ENCODE measurements around the gene ZNF732.
A peak's percentile ranks its signal among the peaks of the same experiment; 100 is the strongest.
"Not testable (repeated sequence)": the region's sequence is repeated elsewhere in the genome, so short reads cannot be mapped to it uniquely, and the experiment has no call there.

The ZNF732 gene

DNA sequence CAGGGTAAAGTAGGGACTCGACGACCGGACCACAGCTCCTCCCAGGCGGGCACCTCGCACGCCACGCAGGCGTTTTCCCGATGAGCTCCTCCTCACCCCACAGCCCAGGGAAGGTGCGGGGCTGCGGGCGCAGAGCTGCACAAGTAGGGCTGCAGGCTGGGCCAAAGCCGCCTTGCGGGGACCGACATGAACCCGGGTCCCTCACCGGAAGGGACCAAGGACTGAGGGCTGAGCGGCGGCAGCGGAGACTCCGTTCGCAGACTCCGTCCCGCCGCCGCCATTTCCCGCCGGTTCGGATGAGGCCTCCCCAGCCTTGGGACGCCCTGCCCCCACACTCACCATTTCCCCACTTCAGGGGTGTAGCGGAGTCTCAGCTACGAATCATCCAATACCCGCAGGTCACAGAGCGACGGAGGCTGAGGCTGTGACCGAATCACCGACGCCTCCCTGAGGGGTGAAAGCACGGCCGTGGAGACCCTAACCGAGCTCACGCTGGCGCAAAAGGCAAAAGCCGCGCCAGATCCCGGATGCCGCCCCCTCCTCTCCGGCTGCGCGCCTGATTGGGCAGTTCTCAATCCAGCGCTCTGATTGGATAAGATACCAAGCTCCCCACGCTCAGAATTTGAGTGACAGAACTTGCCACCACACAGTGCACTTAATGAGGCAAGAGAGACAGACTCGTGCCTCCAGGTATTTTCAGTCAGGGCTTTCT, at the start of gene ZNF732:
Gene ZNF732 (minus strand): TSS at position 506 of the 712 bp plus-strand sequence. CDS start 164 bp downstream, at position 342.
- no peak for DNase-seq

DNA sequence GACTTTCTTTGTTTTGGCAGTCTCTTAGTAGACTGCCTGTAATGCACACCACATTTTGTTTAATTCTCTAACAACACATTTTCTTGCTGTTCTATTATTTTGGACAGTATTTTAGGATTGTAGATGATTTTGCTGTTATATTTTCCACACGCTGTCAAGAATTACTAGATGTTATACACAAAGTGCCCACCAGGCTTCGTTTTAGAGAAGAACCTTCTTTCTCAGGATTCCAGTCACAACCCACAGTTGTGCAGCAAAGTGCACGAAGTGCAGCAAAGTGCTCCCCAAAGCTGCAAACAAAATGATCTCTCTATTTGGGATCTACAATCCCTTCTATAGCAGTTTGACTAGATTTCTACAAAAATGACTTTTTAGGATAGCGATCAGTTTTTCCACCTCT, 34.7 kb upstream of the ZNF732 start:
- no peak for DNase-seq

DNA sequence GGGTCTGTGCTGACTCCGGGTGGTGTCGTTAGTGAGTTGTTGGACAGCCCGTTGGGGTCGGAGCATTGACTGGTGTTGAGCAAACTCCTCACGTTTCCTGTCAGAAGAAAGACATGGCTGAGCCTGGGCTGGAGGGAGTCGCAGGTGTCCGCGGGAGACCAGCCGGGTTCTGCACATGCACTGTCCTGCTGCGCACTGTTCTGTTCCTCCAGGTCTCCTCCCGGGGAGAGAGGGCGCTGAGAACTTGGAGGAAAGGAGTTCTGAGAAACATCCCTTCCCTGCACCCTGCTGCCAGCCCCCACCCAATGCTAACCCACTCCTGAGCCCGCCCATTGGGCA, 33.5 kb upstream of the ZNF732 start:
- no peak for DNase-seq

DNA sequence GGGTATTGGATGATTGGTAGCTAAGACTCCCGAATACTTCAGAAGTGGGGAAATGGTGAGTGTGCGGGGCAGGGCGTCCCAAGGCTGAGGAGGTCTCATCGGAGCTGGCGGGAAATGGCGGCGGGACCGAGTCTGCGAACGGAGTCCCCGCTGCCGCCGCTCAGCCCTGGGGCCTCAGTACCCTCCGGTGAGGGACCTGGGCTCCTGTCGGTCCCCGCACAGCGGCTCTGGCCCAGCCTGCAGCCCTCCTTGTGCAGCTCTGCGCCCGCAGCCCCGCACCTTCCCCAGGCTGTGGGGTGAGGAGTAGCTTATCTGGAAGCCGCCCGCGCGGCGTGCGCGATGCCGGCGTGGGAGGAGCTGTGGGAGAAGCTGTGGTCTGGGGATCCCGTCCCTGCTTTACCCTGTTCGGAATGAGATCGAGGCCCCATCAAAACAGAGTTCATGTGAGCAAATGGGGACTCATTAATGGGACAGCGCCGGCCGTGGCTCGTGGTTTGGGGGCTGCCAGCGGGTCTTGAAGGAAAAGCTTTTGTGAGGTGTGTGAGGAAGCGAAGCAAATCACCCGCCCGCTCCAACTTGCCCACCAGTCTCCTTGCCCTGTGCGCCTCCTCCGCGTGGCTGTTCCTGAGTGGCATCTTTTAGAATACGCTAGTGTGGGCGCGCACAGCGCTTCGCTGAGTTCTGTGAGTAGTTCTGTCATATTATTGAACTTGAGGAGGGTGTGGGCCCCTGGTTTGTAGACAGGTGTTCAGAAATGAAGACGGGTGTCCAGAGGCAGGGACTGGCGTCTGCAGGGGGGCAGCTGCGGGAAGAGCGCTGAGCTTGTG, 32.9 kb upstream of the ZNF732 start:
- peak in 1 of 2 donors; percentile 58 for DNase-seq

DNA sequence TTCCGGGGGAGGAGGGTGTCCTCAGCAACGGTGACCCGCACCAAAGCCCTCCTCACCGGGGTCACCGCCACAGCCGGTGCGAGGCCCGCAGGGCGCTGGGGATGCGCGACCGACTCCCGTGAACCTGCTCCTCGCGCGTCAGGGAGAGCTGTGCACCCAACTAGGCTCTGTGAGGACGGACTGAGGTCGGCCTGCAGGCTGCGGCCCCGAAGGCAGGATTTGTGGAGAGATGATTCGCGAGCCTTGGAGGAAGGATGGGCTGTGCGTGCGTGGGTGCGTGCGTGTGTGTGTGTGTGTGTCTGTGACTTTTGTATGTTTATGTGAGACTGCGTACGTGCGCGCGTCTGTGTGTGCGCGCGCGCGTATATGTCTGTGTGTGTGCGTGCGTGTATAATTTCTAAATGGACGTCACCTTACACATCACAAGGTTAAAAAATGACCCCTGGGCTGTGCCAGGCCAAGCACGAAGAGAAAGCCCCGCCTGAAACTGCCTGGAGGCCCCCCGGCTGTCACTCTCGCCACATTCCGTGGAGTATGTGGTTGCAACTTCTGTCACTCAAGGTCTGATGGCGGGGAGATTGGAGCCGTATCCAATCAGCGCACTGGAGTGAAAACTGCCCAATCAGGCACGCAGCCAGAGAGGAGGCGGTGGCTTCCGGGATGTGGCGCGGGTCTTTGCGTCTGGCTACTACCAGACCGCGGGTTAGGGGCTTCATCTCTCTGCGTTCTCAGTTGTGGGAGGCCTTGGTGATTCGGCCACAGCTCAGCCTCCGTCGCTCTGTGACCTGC, 32.1 kb upstream of the ZNF732 start, which contains the start of gene ZNF141:
Gene ZNF141 (plus strand): TSS at position 672 of the 789 bp plus-strand sequence. CDS start 170 bp downstream, outside the sequence.
- DNase-seq, result peak; percentile 69 to 99

DNA sequence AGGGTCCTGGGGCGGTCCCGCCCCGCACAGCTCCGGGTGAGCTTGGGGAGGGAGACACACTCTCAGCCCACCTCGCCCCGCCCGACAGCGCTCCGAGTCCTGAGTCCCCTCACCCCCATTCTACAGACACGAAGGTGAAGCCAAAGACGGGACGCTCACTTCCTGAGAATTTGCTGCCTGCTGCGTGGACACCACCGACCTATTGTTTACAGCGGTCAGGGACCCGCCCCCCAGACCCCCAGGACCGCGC, 31.5 kb upstream of the ZNF732 start:
- DNase-seq, result no peak

DNA sequence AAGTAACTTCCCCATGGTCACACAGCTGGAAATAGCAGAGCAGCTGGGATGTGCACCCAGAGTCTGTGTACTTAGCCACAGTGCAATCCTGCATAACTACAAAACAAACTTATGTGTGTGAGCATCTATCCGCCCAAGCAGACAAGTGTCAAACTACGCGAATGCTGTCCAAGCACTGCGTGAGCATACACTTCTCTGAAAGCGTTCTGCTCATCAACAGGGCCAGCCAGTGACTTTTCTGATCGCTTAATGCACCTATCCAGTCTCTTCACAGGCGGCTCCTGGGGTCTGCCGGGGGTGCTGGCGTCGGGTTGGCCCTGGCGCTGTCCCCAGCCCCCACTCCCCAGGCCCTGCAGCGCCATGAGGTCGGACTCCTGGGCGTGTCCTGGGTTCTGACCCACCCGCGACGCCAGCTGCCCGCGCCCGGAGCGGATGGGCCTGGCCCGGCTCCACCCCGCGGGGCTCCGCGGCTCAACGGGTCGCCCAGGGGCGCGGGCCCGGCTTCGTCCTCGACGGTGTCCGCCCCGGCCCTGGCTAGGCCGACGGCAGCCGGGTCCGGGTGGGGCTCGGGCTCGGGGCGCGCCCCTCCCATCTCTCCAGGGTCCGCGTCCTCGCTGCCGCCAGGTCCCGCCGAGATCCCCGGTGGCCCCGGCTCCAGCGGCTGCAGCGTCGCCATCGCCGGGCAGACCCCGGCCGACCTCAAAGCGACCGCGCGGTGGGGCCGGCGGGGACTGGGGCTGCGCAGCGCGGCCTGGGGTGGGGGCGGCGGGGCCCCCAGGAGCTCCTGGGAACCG, 31.0 kb upstream of the ZNF732 start:
- DNase-seq, result no peak

DNA sequence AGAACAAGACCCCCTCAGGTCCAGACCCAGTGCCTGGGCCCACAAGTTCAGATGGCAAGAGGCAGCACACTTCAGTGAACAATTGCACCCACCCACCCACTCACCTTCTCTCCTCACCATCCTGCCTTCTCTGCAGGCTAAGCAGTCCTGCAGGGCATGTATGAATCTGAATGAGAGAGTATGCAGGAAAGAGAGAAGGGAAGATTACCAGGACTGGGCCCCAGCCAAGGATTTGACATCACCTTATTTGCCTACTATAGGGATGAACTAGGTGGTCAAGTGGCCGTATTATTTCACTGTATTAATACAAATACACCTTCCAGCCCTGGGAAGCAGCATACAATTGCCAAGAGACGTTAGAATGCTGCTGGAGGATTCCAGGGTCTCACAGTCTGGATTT, 30.2 kb upstream of the ZNF732 start:
- no peak for DNase-seq

DNA sequence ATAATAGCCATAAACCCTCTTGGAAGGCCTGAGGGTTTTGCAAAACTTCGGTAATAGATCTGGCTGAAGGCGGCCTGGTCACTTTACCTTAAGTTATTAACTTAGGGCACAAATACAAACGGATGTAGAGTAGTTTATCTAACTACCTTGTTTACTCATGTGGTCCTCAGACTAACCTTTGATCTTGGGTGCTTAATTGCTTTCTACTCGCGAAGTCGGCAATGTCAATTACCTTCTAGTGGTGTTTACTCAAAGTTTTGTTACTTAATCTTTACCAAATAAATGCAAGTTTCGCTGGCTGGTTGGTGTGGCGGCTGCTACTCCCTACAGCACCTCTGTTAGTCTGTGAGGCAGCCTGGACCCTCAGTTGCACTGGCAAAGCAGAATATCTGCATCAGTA, 23.5 kb upstream of the ZNF732 start:
- DNase-seq, result no peak

DNA sequence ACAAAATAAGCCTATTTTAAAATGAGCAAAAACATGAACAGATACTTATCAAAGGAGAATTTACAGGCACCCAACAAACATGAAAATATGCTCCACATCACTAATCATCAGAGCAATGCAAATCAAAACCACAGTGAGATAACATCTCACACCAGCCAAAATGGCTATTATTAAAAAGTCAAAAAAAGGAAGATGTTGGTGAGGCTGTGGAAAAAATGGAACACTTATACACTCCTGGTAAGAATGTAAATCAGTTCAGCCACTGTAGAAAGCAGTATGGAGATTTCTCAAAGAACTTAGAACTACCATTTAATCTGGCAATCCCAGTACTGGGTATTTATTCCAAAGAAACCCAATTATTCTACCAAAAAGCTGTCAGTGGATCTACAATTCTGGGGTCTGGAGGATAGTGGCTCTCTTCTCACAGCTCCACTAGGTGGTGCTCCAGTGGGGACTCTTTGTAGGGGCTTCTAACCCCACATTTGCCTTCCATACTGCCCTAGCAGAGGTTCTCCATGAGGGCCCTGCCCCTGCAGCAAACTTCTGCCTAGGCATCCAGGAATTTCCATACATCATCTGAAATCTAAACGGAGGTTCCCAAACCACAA, 9.1 kb upstream of the ZNF732 start:
- no peak for DNase-seq

DNA sequence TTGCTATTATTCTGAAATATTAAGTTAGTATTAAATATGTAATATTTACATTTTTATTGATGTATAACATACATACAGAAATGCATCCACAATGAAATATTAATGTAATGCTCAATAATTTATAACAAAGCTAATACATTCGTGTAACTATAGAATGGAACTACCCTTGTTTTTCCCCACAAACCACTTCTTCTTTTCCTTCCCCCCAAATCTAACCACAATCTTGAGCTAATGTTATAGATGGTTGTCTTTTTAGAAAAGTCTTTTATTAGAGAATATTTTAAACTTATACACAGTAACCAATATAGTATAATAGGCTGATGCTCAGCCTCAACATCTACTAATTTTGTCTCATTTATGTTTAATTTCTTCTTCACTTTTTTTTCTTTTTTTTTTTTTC, 4.5 kb upstream of the ZNF732 start:
- DNase-seq, result no peak

DNA sequence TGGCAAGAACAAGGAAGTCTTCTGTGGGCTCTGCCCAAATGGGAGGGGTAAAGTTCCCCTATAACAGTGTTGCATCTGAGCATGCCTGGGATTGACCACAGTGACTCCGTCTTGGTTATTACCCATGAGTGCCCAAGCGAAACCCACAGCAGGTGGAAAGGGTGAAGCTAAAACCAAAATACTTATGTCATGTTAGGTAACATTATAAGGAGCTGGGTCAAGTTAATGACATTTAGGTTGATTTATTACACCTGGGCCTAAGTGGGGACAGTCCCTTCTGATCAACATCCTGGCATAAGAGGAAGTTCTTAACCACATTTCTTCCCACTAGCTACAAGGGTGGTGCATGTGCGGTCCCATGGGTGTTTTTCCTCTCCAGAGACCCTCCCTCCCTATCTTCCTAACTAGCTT, 1.3 kb upstream of the ZNF732 start:
- no peak for DNase-seq

DNA sequence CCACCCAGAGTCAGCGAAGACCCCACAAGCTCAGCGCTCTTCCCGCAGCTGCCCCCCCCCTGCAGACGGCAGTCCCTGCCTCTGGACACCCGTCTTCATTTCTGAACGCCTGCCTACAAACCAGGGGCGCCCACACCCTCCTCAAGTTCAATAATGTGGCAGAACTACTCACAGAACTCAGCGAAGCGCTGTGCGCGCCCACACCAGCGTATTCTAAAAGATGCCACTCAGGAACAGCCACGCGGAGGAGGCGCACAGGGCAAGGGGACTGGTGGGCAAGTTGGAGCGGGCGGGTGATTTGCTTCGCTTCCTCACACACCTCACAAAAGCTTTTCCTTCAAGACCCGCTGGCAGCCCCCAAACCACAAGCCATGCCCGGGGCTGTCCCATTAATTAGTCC, 758 bp downstream of the ZNF732 start:
- not testable (repeated sequence) for DNase-seq

DNA sequence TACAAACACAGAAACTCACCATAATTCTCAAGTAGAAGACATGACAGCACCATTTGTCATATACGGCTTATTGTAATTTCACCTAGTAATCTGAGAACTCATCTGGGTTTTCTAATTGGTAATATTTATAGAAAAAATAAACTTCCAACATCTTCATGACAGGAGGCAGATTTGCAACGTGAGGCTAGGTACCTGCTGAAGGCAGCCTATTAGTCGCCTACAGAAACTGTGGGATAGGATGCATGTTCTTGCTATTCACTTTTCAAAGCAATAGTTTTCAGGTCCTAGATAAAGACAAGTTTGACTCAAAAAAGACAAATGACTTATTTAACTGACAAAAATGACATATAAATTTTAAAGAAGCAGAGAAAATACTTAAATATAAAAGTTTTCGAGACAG, 2.9 kb downstream of the ZNF732 start:
- DNase-seq, result no peak

DNA sequence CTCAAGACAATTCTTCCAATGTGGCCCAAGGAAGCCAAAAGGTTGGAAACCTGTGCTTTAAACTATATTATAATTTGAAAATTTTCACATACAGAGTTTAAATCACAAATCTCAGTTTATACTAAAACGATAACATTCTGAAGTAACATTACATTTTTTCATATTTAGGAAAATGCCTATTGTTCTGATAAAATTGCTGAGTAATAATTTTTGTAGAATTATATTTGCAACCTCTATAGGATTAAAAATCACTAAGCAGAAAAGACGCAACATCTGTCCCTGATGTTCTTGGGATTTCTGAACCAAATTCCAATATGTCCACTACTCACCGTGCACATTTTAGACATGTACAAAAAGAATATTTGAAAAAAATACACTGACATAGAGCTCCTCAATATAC, 10.5 kb downstream of the ZNF732 start:
- no peak for DNase-seq

DNA sequence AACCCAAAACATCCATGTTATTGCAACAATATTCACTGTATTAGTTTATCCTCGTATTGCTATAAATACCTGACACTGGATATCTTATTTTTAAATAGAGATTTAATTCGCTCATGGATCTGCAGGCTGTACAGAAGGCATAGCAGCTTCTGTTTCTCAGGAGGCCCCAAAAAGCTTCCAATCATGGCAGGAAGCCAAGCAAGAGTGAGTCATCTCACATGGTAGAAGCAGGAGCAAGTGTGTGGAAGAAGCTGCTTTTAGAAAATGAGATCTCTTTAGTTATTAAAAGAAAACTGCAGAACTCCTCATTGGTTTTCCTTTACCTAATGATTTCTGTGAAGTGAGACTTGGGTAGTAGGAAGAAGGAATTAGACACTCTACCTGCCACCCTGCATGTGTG, 16.4 kb downstream of the ZNF732 start:
- DNase-seq, result no peak

DNA sequence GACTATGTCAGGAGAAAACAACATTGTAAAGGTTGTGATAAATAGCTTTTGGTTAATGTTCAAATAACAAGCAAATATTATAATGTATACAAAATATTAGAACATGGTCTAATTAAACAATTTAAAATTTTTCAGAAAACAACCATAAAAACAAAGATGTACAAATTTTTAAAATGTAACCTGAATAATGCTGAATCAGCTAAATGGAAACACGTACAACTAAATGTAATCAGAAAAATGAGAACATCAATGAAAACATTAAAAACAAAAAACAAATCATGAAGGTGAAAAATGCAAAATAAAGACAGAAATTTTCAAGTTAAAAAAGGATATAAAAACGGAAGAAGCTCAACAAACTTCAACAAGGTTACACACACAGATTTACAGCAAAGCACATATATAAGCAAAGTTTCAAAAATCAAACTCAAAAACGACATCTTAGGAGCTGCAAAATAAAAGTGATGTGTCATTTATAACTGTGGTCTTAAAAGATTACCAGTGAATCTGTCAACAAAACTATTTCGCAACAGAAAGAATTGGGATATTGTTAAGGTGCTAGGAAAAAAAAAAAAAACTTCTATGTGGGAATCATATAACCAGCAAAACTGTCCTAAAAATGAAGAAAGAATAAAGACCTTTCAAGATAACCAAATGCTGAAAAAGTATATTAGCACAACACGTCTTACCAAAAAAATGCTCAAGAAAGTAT, 31.8 kb downstream of the ZNF732 start:
- no peak for DNase-seq

DNA sequence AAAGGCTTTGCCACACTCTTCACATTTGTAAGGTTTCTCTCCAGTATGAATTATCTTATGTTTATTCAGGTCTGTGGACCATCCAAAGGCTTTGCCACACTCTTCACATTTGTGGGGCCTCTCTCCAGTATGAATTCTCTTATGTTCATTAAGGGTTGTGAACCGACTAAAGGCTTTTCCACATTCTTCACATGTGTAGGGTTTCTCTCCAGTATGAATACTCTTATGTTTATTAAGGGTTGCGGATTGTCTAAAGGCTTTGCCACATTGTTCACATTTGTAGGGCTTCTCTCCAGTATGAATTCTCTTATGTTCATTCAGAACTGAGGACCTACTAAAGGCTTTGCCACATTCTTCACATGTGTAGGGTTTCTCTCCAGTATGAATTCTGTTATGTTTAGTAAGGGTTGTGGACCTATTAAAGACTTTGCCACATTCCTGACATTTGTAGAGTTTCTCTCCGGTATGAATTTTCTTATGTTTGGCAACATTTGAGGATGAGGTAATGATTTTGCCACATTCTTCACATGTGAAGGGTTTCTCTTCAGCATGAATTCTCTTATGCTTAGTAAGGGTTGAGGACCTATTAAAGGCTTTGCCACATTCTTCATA, 33.7 kb downstream of the ZNF732 start:
- no peak for DNase-seq

DNA sequence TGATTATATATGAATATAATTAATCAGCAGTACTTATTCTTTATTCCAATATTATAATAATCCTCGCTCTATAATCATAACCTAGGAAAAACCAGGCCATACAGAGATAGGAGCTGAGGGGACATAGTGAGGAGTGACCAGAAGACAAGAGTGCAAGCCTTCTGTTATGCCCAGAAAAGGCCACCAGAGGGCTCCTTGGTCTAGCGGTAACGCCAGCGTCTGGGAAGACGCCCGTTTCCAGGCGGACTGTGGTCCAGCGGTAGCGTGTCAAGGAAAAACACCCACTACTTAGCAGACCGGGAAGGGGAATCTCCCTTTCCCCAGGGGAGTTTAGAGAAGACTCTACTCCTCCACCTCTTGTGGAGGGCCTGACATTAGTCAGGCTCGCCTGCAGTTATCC, 46.0 kb downstream of the ZNF732 start:
- DNase-seq, result not testable (repeated sequence)

DNA sequence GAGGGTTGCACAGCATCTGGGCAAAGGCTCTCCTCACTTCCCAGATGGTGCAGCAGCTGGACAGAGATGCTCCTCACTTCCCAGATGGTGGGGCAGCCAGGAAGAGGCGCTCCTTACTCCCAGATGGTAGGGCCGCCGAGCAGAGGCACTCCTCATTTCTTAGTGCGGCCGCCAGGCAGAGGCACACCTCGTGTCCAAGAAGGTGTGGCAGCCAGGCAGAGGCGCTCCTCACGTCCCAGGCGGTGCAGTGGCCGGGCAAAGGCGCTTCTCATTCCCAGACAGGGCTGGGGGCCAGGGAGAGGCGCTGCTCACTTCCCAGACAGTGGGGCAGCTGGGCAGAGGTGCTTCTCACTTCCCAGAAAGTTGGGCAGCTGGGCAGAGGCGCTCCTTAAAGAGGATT, 48.8 kb downstream of the ZNF732 start:
- no peak for DNase-seq
